ENCODE measurements around the gene BRI3.

BRI3 gene

DNA sequence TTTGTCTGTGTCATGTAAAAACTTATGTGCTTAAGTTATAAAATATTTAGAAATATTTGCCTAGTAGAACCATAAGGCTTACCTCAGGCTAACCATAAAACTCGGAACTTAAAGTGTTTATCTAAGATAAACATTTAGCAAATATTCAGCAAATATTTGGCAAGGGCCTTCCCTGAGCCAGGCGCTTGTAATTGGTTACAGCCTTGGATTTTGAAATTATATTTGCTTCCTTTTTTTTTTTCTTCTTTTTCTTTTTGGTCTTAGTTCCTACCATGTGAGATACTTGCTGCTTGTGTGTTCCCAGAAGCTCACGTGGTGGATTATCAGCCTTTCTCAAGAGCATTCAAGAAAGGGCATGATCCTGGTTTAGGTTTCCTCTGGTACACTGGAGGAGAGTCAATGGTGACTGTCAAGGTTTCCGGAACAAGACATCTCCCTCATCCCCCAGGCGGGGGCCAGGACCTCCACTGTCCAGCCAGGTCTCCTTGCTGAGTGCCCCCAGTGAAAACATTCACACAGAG, 5.2 kb upstream of the BRI3 start:
- Histone ChIP-seq H3K4me3 (ENCODE audit: low read length) (no peak overlapping the region), H3K79me2 (ENCODE audit: control insufficient read depth, low read length) (no peaks in the 10 kb centered on the region), H4K20me1 (ENCODE audit: control insufficient read depth, insufficient read depth, low read depth, low read length) (no peaks in the 10 kb centered on the region), H3K9me2 (replicated peaks; ENCODE audit: control insufficient read depth, low read length) (no peaks in the 10 kb centered on the region), H3F3A (ENCODE audit: control insufficient read depth, insufficient read depth) (0 out of 2 replicates have a peak, but pooled peaks cover 3% of the 10 kb centered on the region), H3K36me3 (ENCODE audit: control insufficient read depth, low read length) (no peaks in the 10 kb centered on the region), H3K27me3 (ENCODE audit: control insufficient read depth, low read length) (peaks cover 3% of the 10 kb centered on the region; the same call in 1 of the 2 replicates), H3K4me2 (ENCODE audit: low read length) (no peak overlapping the region), H3K4me1 (ENCODE audit: control insufficient read depth, low read length) (peaks cover 8% of the 10 kb centered on the region), H3K27ac (ENCODE audit: low read depth, low read length) (no peak overlapping the region), H3K9me3 (ENCODE audit: control insufficient read depth, insufficient read depth, low read length) (no peaks in the 10 kb centered on the region)
- TF ChIP-seq EZH2phosphoT487 (IDR thresholded peaks at IDR 0.05; ENCODE audit: borderline replicate concordance, low read length) (no peak), CTCF (IDR thresholded peaks at IDR 0.05; ENCODE audit: low read depth, low read length, poor library complexity, severe bottlenecking) (no peak)

- Histone ChIP-seq H4K20me1 (ENCODE audit: control insufficient read depth, insufficient read depth, low read depth, low read length) (peaks cover 6% of the 10 kb centered on the region; the same call in 1 of the 2 replicates), H3K9me3 (ENCODE audit: control insufficient read depth, insufficient read depth, low read length) (no peaks in the 10 kb centered on the region), H3K4me1 (ENCODE audit: control insufficient read depth, low read length) (peaks cover 20% of the 10 kb centered on the region), H3K4me2 (ENCODE audit: low read length) (no peak overlapping the region), H3K27ac (ENCODE audit: low read depth, low read length) (no peak overlapping the region), H3K79me2 (ENCODE audit: control insufficient read depth, low read length) (no peaks in the 10 kb centered on the region), H3K9me2 (replicated peaks; ENCODE audit: control insufficient read depth, low read length) (no peaks in the 10 kb centered on the region), H3F3A (ENCODE audit: control insufficient read depth, insufficient read depth) (0 out of 2 replicates have a peak, but pooled peaks cover 3% of the 10 kb centered on the region), H3K27me3 (ENCODE audit: control insufficient read depth, low read length) (peaks cover 11% of the 10 kb centered on the region), H3K4me3 (ENCODE audit: low read length) (no peak overlapping the region), H3K36me3 (ENCODE audit: control insufficient read depth, low read length) (no peaks in the 10 kb centered on the region)
- TF ChIP-seq CTCF (IDR thresholded peaks at IDR 0.05; ENCODE audit: low read depth, low read length, poor library complexity, severe bottlenecking) (no peak), EZH2phosphoT487 (IDR thresholded peaks at IDR 0.05; ENCODE audit: borderline replicate concordance, low read length) (no peak)
These were observed 3.1 kb upstream of the BRI3 start for GRCh38 chr7:98278408-98278807.

DNA sequence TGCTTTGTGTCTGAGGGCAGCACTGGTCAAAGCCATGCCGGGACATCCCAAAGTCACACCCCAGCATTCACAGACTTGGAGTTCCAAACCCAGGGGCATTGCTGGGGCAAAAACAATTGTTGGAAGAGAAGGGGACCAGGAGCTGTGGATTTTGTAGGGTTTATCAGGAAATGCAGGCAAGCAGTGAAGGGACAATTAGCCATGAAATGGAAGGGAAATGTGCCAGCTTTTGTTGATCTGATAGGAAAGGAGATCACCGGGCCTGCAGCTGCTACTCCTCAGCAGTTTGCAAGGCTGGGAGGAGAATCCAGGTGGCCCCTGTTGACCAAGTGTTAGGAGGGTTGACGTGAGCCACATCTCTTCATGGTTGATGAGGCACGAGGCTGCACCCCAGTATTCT, 2.5 kb upstream of the BRI3 start:
- Histone ChIP-seq H3K9me2 (replicated peaks; ENCODE audit: control insufficient read depth, low read length) (no peaks in the 10 kb centered on the region), H3K9me3 (ENCODE audit: control insufficient read depth, insufficient read depth, low read length) (no peaks in the 10 kb centered on the region), H3K4me2 (ENCODE audit: low read length) (no peak overlapping the region)

More for the DNA sequence above, 2.5 kb upstream of the BRI3 start:
- Histone ChIP-seq H3K27ac (ENCODE audit: low read depth, low read length) (no peak overlapping the region), H3K27me3 (ENCODE audit: control insufficient read depth, low read length) (peaks cover 11% of the 10 kb centered on the region), H3K79me2 (ENCODE audit: control insufficient read depth, low read length) (no peaks in the 10 kb centered on the region), H3F3A (ENCODE audit: control insufficient read depth, insufficient read depth) (0 out of 2 replicates have a peak, but pooled peaks cover 3% of the 10 kb centered on the region), H3K4me3 (ENCODE audit: low read length) (no peak overlapping the region), H3K36me3 (ENCODE audit: control insufficient read depth, low read length) (no peaks in the 10 kb centered on the region; the same call in 1 of the 2 replicates), H4K20me1 (ENCODE audit: control insufficient read depth, insufficient read depth, low read depth, low read length) (peaks cover 6% of the 10 kb centered on the region; the same call in 1 of the 2 replicates), H3K4me1 (ENCODE audit: control insufficient read depth, low read length) (peaks cover 20% of the 10 kb centered on the region)
- no peak for TF ChIP-seq CTCF (IDR thresholded peaks at IDR 0.05; ENCODE audit: low read depth, low read length, poor library complexity, severe bottlenecking)
- no peak for TF ChIP-seq EZH2phosphoT487 (IDR thresholded peaks at IDR 0.05; ENCODE audit: borderline replicate concordance, low read length)
